ENCODE data around the gene ICAM4.

ICAM4 gene

DNA sequence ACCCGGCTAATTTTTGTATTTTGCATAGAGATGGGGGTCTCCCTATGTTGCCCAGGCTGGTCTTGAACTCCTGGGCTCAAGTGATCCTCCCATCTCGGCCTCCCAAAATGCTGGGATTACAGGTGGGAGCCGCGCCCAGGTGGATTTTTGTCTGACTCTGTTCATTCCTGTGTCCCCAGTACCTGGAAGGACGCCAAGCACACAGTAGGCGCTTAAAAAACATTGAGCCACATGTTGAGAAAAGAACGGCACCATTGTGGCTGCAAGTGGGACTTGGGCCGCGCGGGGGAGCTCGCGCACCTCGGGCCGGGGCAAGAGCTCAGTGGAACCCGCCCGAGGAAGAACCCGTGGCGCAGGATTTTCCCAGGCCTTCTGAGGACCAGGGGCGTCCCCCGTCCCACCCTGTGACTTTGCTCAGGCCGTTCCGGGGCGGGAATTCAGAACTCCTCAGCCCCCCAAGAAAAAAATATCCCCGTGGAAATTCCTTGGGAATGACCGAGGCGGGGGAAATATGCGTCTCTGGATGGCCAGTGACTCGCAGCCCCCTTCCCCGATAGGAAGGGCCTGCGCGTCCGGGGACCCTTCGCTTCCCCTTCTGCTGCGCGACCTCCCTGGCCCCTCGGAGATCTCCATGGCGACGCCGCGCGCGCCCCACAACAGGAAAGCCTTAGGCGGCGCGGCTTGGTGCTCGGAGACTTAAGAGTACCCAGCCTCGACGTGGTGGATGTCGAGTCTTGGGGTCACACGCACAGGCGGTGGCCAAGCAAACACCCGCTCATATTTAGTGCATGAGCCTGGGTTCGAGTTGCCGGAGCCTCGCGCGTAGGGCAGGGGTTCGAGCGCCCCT is 17.2 kb upstream of the ICAM4 start:
- Histone ChIP-seq H3K23ac (ENCODE audit: low read length in 2 of 2) (no peak overlapping the region), H2BK120ac (ENCODE audit: low read depth, low read length) (peak overlapping the region; percentile 9), H3K18ac (ENCODE audit: low read depth in 1 of 2, low read length in 2 of 2) (peak overlapping the region; percentile 60 to 94), H3K36me3 (ENCODE audit: control insufficient read depth in 1 of 2, insufficient read depth in 2 of 2, low read depth in 1 of 2, low read length in 2 of 2) (peaks cover 2% of the 10 kb centered on the region in 2 experiments), H2AK5ac (ENCODE audit: low read length, severe bottlenecking) (peak overlapping the region; percentile 17), H3K27me3 (ENCODE audit: control insufficient read depth in 1 of 2, insufficient read depth in 1 of 2, low read length in 2 of 2) (no peaks in the 10 kb centered on the region), H2BK12ac (ENCODE audit: low read length in 2 of 2) (peak overlapping the region; percentile 51 to 96), H3K4me2 (ENCODE audit: low read length, poor library complexity, severe bottlenecking) (peak overlapping the region; percentile 72), H2AFZ (ENCODE audit: low read depth, low read length) (peak overlapping the region; percentile 20), H4K91ac (ENCODE audit: low read length) (peak overlapping the region; percentile 65), H3K14ac (ENCODE audit: low read length in 2 of 2) (no peak overlapping the region), H3K4me3 (ENCODE audit: insufficient read depth in 1 of 2, low read depth in 1 of 2, low read length in 2 of 2) (peak overlapping the region in 1 of 2 experiments; percentile 79), H3K9ac (ENCODE audit: low read length) (peak overlapping the region; percentile 84), H2BK15ac (ENCODE audit: low read depth, poor library complexity, severe bottlenecking) (peak overlapping the region; percentile 44), H3K4ac (ENCODE audit: low read depth in 1 of 2, low read length in 2 of 2) (peak overlapping the region; percentile 74 to 84), H3K9me3 (ENCODE audit: control insufficient read depth, low read length) (no peaks in the 10 kb centered on the region), H3K27ac (ENCODE audit: low read length, poor library complexity, severe bottlenecking) (no peak overlapping the region), H3K79me1 (replicated peaks; ENCODE audit: low read length, poor library complexity, severe bottlenecking) (no peaks in the 10 kb centered on the region), H4K8ac (ENCODE audit: low read length) (peak overlapping the region; percentile 96), H3K4me1 (ENCODE audit: control insufficient read depth, insufficient read depth, low read depth, low read length) (peaks cover 23% of the 10 kb centered on the region), H2BK5ac (ENCODE audit: low read depth, low read length, poor library complexity, severe bottlenecking) (no peak overlapping the region)
- DNase-seq: peak; percentile 92
- WGBS: 8% methylated on average over 59 of the region's 59 CpGs

DNA sequence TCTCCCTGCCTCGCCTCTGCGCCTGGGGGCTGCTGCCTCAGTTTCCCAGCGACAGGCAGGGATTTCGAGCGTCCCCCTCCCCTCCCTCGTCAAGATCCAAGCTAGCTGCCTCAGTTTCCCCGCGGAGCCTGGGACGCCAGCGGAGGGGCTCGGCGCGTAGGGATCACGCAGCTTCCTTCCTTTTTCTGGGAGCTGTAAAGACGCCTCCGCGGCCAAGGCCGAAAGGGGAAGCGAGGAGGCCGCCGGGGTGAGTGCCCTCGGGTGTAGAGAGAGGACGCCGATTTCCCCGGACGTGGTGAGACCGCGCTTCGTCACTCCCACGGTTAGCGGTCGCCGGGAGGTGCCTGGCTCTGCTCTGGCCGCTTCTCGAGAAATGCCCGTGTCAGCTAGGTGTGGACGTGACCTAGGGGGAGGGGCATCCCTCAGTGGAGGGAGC is 16.6 kb upstream of the ICAM4 start:
- Histone ChIP-seq H3K9ac (ENCODE audit: low read length) (peak overlapping the region; percentile 84), H3K4me1 (ENCODE audit: control insufficient read depth, insufficient read depth, low read depth, low read length) (peaks cover 23% of the 10 kb centered on the region), H2AFZ (ENCODE audit: low read depth, low read length) (peak overlapping the region; percentile 20), H2BK120ac (ENCODE audit: low read depth, low read length) (peak overlapping the region; percentile 44), H3K27ac (ENCODE audit: low read length, poor library complexity, severe bottlenecking) (no peak overlapping the region), H3K18ac (ENCODE audit: low read depth in 1 of 2, low read length in 2 of 2) (peak overlapping the region; percentile 60 to 94), H2BK12ac (ENCODE audit: low read length in 2 of 2) (peak overlapping the region; percentile 51 to 96), H3K27me3 (ENCODE audit: control insufficient read depth in 1 of 2, insufficient read depth in 1 of 2, low read length in 2 of 2) (no peaks in the 10 kb centered on the region), H3K4me2 (ENCODE audit: low read length, poor library complexity, severe bottlenecking) (no peak overlapping the region), H3K9me3 (ENCODE audit: control insufficient read depth, low read length) (no peaks in the 10 kb centered on the region), H2BK15ac (ENCODE audit: low read depth, poor library complexity, severe bottlenecking) (peak overlapping the region; percentile 44), H2BK5ac (ENCODE audit: low read depth, low read length, poor library complexity, severe bottlenecking) (no peak overlapping the region), H3K4ac (ENCODE audit: low read depth in 1 of 2, low read length in 2 of 2) (peak overlapping the region; percentile 74 to 84), H3K36me3 (ENCODE audit: control insufficient read depth in 1 of 2, insufficient read depth in 2 of 2, low read depth in 1 of 2, low read length in 2 of 2) (peaks cover 8 to 9% of the 10 kb centered on the region in 2 experiments), H4K8ac (ENCODE audit: low read length) (peak overlapping the region; percentile 96), H3K79me1 (replicated peaks; ENCODE audit: low read length, poor library complexity, severe bottlenecking) (no peaks in the 10 kb centered on the region), H3K4me3 (ENCODE audit: insufficient read depth in 1 of 2, low read depth in 1 of 2, low read length in 2 of 2) (peak overlapping the region in 1 of 2 experiments; percentile 79), H4K91ac (ENCODE audit: low read length) (peak overlapping the region; percentile 70), H3K14ac (ENCODE audit: low read length in 2 of 2) (no peak overlapping the region), H3K23ac (ENCODE audit: low read length in 2 of 2) (no peak overlapping the region), H2AK5ac (ENCODE audit: low read length, severe bottlenecking) (peak overlapping the region; percentile 17)
- 19% methylated on average over 30 of the region's 37 CpGs for WGBS
- peak; percentile 46 for DNase-seq

DNA sequence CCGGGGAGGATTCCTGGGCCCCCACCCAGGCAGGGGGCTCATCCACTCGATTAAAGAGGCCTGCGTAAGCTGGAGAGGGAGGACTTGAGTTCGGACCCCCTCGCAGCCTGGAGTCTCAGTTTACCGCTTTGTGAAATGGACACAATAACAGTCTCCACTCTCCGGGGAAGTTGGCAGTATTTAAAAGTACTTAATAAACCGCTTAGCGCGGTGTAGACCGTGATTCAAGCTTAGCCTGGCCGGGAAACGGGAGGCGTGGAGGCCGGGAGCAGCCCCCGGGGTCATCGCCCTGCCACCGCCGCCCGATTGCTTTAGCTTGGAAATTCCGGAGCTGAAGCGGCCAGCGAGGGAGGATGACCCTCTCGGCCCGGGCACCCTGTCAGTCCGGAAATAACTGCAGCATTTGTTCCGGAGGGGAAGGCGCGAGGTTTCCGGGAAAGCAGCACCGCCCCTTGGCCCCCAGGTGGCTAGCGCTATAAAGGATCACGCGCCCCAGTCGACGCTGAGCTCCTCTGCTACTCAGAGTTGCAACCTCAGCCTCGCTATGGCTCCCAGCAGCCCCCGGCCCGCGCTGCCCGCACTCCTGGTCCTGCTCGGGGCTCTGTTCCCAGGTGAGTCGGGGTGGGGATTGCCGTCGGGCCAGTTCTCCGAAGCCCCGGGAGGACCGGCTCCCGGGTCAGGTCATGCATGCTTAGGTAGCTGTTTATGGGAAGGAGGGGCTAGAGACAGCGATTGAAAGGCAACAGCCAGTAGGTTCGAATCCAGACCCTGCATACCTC is 15.9 kb upstream of the ICAM4 start, which contains the start of gene ICAM1:
TSS of gene ICAM1 (plus strand) at position 505 of the 779 bp plus-strand sequence. CDS start at position 545, 40 bp downstream.
- H3K23ac ChIP-seq (ENCODE audit: low read length in 2 of 2): peak within 1 kb of the TSS in 1 of 2 experiments; percentile 59
- 8% methylated on average over 51 of the region's 51 CpGs for WGBS

More for the DNA sequence above, 15.9 kb upstream of the ICAM4 start, which contains the start of gene ICAM1:
- H3K18ac ChIP-seq (ENCODE audit: low read depth in 1 of 2, low read length in 2 of 2): peak within 1 kb of the TSS; percentile 71 to 94
- H2AFZ ChIP-seq (ENCODE audit: low read depth, low read length): peak within 1 kb of the TSS; percentile 83
- H3K4me3 ChIP-seq (ENCODE audit: insufficient read depth in 1 of 2, low read depth in 1 of 2, low read length in 2 of 2): peak within 1 kb of the TSS; percentile 43 to 79
- peak within 1 kb of the TSS; percentile 96 for H4K8ac ChIP-seq (ENCODE audit: low read length)
- H3K36me3 ChIP-seq (ENCODE audit: control insufficient read depth in 1 of 2, insufficient read depth in 2 of 2, low read depth in 1 of 2, low read length in 2 of 2): peaks cover 9 to 11% of the 10 kb centered on the region in 2 experiments
- H4K91ac ChIP-seq (ENCODE audit: low read length): peak within 1 kb of the TSS; percentile 70
- no peak within 1 kb of the TSS for H3K27ac ChIP-seq (ENCODE audit: low read length, poor library complexity, severe bottlenecking)
- peak within 1 kb of the TSS; percentile 51 to 96 for H2BK12ac ChIP-seq (ENCODE audit: low read length in 2 of 2)
- H3K9ac ChIP-seq (ENCODE audit: low read length): peak within 1 kb of the TSS; percentile 84
- no peaks in the 10 kb centered on the region for H3K27me3 ChIP-seq (ENCODE audit: control insufficient read depth in 1 of 2, insufficient read depth in 1 of 2, low read length in 2 of 2)
- peak within 1 kb of the TSS; percentile 49 for H2AK5ac ChIP-seq (ENCODE audit: low read length, severe bottlenecking)
- H3K14ac ChIP-seq (ENCODE audit: low read length in 2 of 2): peak within 1 kb of the TSS in 1 of 2 experiments; percentile 80
- no peaks in the 10 kb centered on the region for H3K9me3 ChIP-seq (ENCODE audit: control insufficient read depth, low read length)
- DNase-seq: peak; percentile 94
- no peaks in the 10 kb centered on the region for H3K79me1 ChIP-seq (replicated peaks; ENCODE audit: low read length, poor library complexity, severe bottlenecking)
- H3K4me2 ChIP-seq (ENCODE audit: low read length, poor library complexity, severe bottlenecking): peak within 1 kb of the TSS; percentile 79
- H3K4ac ChIP-seq (ENCODE audit: low read depth in 1 of 2, low read length in 2 of 2): peak within 1 kb of the TSS; percentile 84 to 89
- peak within 1 kb of the TSS; percentile 35 for H2BK5ac ChIP-seq (ENCODE audit: low read depth, low read length, poor library complexity, severe bottlenecking)
- peak within 1 kb of the TSS; percentile 75 for H2BK15ac ChIP-seq (ENCODE audit: low read depth, poor library complexity, severe bottlenecking)
- peaks cover 23% of the 10 kb centered on the region for H3K4me1 ChIP-seq (ENCODE audit: control insufficient read depth, insufficient read depth, low read depth, low read length)
- H2BK120ac ChIP-seq (ENCODE audit: low read depth, low read length): peak within 1 kb of the TSS; percentile 91
